HG03442 (cell line): Measurements from ENCODE around the gene MCRIP2.

Source experiments
- ATAC-seq: cut with Tn5 transposase; IDR thresholded peaks from one replicate; pipeline ENCODE4 v1.9.1; 2021; ENCODE audit warnings: mild to moderate bottlenecking, moderate library complexity; ENCODE audit not compliant: unreplicated experiment

The MCRIP2 gene

DNA sequence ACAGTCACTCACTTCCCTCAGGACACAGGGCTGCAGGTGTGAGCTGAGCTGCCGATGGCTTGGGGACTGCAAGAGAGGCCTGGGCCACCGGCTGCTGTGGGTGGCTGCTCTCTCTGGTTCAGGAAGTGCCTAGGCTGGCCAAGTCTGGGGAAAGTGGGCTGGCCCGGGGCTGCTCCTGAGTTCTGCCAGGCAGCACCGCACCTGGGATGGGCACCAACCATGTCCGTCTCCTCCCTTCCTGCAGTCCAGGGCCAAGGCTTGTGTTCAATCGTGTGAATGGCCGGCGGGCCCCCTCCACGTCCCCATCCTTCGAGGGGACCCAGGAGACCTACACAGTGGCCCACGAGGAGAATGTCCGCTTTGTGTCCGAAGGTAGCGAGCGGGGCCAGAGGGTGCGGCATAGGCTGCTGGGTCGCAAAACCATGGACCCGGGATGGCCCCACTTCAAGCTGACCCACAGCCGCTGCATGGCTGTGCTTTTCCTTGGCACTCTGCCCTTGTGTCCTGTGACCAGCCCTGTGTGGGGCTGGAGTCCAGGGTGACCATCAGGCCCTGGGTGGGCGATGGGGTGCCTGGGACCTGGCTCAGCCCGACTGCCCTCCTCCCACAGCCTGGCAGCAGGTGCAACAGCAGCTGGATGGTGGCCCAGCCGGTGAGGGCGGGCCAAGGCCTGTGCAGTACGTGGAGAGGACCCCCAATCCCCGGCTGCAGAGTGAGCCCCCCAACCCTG lies 5.7 kb downstream of the MCRIP2 start:
- ATAC-seq = no peak

GRCh38 chr16:648071-648780 lies 6.6 kb downstream of the MCRIP2 start:
- ATAC-seq = no peak

- peak; percentile 78 for ATAC-seq
These were observed 7.4 kb downstream of the MCRIP2 start, which contains the start of gene WDR90 for GRCh38 chr16:648781-649589. Gene WDR90, plus strand, starts transcription at chr16:649365. Its CDS starts 52 bp downstream, at chr16:649417.

DNA sequence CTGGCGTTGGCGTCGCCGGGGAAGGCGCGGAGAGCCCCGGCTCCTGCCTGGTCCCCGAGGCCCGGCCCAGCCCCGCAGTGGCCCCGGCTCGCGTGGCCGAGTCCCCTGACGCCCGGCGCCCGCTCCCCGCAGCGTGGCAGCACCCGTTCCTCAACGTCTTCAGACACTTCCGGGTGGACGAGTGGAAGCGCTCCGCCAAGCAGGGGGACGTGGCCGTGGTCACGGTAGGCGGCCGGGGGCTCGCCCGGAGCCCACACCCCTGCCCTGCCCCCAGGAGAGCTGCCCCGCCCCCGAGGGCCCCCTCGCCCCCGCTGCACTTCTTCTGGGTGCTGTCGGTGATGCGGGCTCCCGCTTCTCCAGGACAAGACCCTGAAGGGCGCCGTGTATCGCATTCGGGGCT lies 8.0 kb downstream of the MCRIP2 start:
- ATAC-seq = peak; percentile 11

DNA sequence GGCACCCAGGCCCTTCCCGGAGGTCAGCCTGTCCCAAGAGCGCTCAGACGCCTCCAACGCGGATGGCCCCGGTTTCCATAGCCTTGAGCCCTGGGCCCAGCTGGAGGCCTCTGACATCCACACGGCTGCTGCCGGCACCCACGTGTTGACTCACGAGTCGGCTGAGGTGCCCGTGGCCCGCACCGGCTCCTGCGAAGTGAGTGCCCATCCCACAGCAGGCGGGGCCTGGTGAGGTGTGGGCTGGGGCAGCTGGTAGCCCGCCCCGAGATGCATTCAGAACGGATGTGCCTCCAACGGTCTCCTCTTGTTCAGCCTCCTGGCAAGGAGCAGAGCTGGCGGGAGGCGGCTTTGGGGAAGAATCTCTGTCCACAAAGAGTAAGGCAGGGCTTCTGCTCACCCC lies 10.2 kb downstream of the MCRIP2 start:
- no peak for ATAC-seq

- no peak for ATAC-seq
These were observed 11.1 kb downstream of the MCRIP2 start for GRCh38 chr16:652454-653305.

GRCh38 chr16:654034-654433 lies 12.4 kb downstream of the MCRIP2 start:
- ATAC-seq = no peak

- no peak for ATAC-seq
These were observed 15.9 kb downstream of the MCRIP2 start for GRCh38 chr16:657487-657886.

GRCh38 chr16:658679-659571 lies 17.3 kb downstream of the MCRIP2 start:
- no peak for ATAC-seq

- no peak for ATAC-seq
These were observed 18.0 kb downstream of the MCRIP2 start for GRCh38 chr16:659618-660017.

DNA sequence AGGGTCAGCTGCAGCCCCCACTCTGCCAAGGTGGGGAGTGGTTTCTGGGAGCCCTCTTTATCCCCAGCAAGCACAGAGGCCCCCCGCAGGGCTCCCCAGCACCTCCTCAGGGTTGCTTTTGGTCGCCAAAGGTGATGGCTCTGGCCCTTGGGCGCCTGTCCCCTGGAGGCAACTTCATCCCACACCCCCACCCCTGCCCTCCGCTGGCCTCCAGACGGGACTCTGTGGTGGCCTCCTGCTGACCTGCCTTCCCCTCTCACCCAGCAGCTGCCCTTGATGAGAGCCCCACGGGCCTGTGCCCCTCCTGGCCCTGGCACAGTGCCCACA lies 18.5 kb downstream of the MCRIP2 start:
- no peak for ATAC-seq

GRCh38 chr16:660459-661183 lies 19.0 kb downstream of the MCRIP2 start:
- ATAC-seq = no peak

DNA sequence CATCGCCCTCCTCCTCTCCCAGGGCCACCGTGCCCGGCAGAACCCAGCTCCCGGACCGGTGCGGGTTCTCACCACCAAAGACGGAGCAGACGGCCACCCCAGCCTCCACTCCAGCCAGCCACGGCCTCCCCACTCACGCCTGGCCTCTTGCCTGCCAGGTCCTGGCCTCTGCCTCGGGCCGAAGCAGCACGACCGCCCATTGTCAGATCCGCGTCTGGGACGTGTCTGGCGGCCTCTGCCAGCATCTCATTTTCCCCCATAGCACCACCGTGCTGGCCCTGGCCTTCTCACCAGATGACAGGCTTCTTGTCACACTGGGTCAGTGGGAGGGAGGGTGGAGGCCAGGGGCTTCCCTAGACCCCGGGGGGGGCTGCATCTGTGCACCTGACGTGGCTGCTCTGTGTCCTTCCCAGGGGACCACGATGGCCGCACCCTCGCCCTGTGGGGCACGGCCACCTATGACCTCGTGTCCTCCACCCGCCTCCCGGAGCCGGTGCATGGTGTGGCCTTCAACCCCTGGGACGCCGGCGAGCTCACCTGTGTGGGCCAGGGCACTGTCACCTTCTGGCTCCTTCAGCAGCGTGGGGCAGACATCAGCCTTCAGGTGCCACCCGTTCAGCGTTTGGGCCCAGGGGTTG lies 19.7 kb downstream of the MCRIP2 start:
- no peak for ATAC-seq

DNA sequence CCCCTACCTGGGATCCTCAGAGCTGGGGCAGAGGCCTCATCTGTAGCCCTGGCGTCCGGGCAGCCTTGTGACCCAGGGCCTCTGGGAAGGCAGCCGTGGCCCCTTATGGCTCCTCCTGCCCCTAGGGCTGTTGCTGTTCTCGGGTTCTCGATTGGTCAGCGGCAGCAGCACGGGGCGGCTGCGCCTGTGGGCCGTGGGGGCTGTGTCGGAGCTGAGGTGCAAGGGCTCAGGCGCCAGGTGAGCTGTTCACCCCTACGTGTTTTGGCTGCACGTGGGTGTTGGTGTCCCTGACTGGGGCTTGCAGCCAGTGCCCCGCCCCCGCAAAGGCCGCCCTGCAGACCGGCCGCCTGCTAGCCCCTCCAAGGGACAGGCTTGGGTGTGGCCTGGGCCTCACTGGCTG lies 20.5 kb downstream of the MCRIP2 start:
- ATAC-seq = no peak

DNA sequence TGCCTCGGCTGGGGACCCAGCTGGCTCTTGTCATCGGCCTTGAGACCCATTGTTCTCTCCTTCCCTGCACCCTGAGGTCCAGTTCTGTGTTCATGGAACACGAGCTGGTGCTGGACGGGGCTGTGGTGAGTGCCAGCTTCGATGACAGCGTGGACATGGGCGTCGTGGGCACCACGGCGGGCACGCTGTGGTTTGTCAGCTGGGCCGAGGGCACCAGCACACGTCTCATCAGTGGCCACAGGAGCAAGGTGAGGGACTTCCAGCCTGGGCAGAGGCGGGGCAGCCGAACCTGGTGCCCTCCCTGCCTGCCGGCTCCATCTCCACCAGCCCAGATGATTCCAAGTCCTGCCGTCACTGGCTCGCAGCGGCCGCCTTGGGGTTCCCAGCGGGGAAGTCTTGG lies 21.0 kb downstream of the MCRIP2 start:
- no peak for ATAC-seq

DNA sequence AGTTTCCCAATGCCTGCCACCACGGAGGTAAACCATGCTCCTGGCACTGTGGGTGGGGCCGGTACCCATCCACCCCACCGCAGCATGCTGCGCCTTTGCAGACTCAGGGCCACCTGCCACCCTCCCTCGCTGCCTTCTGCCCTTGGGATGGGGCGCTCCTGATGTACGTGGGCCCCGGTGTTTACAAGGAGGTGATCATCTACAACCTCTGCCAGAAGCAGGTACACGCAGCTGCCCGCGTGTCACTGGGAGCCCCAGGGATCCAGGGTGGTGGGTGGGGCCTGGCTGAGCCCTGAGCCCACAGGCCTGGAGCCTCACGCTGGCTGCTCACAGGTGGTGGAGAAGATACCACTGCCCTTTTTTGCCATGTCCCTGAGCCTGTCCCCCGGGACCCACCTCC lies 24.9 kb downstream of the MCRIP2 start:
- ATAC-seq = no peak

DNA sequence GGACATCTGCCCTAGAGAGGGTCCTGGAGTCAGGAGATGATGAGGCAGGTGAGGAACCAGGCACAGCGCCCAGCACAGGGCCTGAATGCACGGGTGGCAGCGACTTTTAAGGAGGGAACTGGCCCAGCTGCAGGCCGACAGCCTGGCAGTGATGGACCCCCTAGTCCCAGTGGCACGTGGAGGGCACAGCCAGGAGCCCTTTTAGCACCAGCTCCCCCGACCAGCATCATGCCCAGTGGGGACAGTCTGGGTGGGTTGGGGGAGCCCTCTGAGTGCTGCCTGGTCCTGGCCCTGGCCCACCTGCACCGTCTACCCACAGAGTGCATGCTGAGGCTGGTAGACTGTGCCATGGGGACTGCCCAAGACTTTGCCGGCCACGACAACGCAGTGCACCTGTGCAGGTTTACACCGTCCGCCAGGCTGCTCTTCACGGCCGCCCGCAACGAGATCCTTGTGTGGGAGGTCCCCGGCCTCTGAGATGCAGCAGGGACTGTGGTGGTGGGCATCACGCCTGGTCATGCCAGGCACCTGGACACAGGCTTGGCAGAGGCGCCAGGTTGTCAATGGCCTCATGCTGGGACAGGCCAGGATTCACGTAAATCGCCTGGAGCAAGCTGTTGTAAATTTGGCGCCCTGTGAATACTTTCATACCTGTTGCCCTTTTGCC lies 25.6 kb downstream of the MCRIP2 start:
- ATAC-seq = no peak
